ENCODE results near the gene GABRR3.

DNA sequence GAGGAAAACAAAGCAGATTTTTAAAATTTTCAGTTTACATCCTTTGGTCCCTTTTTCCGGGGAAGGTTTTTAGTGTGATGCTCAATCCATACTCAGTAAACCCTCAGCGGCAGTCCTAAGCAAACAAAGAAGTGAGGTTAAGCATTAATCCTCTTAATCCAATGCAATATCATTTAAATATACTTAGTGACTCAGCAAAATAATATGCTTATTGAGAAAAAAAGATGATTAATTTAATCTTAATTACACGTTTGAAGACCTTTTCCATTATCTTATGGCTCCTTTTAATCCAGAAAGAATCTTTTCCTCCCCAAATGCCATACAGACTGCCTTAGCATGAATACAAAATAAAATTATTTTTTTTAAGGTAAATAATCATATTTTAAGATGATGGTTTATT lies at the start of gene GABRR3:
- TF ChIP-seq POLR2AphosphoS5 (IDR thresholded peaks at IDR 0.05; ENCODE audit: low read depth), result no peak
- TF ChIP-seq, protein P1, sequence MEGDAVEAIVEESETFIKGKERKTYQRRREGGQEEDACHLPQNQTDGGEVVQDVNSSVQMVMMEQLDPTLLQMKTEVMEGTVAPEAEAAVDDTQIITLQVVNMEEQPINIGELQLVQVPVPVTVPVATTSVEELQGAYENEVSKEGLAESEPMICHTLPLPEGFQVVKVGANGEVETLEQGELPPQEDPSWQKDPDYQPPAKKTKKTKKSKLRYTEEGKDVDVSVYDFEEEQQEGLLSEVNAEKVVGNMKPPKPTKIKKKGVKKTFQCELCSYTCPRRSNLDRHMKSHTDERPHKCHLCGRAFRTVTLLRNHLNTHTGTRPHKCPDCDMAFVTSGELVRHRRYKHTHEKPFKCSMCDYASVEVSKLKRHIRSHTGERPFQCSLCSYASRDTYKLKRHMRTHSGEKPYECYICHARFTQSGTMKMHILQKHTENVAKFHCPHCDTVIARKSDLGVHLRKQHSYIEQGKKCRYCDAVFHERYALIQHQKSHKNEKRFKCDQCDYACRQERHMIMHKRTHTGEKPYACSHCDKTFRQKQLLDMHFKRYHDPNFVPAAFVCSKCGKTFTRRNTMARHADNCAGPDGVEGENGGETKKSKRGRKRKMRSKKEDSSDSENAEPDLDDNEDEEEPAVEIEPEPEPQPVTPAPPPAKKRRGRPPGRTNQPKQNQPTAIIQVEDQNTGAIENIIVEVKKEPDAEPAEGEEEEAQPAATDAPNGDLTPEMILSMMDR (IDR thresholded peaks at IDR 0.05; ENCODE audit: insufficient read depth, low read length), result no peak

All from HL-60 (cell line).